Astrocyte (in vitro differentiated cells and primary cell): ENCODE results near the gene SPTLC1. TPM values are rescaled to one million over a fixed set of nuclear protein-coding genes. Genes with fewer than 3 reads are reported as not detected.
"Not testable (repeated sequence)": the region's sequence is repeated elsewhere in the genome, so short reads cannot be mapped to it uniquely, and the experiment has no call there.

ENCODE experiments used
- DNase-seq: peaks from one replicate; pipeline ENCODE4 v3.0.0-alpha.2; 2010; ENCODE audit warnings: low read depth
- FAIRE-seq: peaks from 2 replicates; lab custom pipeline; 2011; peaks lifted over from hg19 to GRCh38; lab: Jason Lieb, UNC
- H2AFZ ChIP-seq: 2 replicates; pipeline ENCODE4 v1.6.0; 2012; ENCODE audit warnings: low read depth, low read length, inconsistent platforms
- H3K27ac ChIP-seq: 2 replicates; pipeline ENCODE4 v1.5.1; 2011; ENCODE audit warnings: low read depth, low read length, inconsistent platforms
- H3K27me3 ChIP-seq: 2 replicates; pipeline ENCODE4 v1.6.0; 2011; ENCODE audit warnings: low read length, inconsistent platforms; ENCODE audit not compliant: insufficient read depth
- H3K36me3 ChIP-seq: 2 replicates; pipeline ENCODE4 v1.5.1; 2011; ENCODE audit warnings: low read length, inconsistent platforms; ENCODE audit not compliant: insufficient read depth
- H3K4me1 ChIP-seq: 2 replicates; pipeline ENCODE4 v1.5.1; 2011; ENCODE audit warnings: low read length, inconsistent platforms; ENCODE audit not compliant: insufficient read depth
- H3K4me2 ChIP-seq: 2 replicates; pipeline ENCODE4 v1.6.0; 2012; ENCODE audit warnings: low read length, inconsistent platforms
- H3K4me3 ChIP-seq: 2 replicates; pipeline ENCODE4 v1.5.1; 2011; ENCODE audit warnings: low read depth, mild to moderate bottlenecking, low read length, inconsistent platforms; ENCODE audit not compliant: insufficient read depth
- H3K79me2 ChIP-seq: 2 replicates; pipeline ENCODE4 v1.6.0; 2012; ENCODE audit warnings: mild to moderate bottlenecking, low read length, inconsistent platforms; ENCODE audit not compliant: insufficient read depth
- H3K9ac ChIP-seq: 2 replicates; pipeline ENCODE4 v1.6.0; 2012; ENCODE audit warnings: mild to moderate bottlenecking, low read length, inconsistent platforms
- H3K9me3 ChIP-seq: 2 replicates; pipeline ENCODE4 v1.5.1; 2012; ENCODE audit warnings: low read depth, mild to moderate bottlenecking, low read length, inconsistent platforms; ENCODE audit not compliant: insufficient read depth
- H4K20me1 ChIP-seq: 2 replicates; pipeline ENCODE4 v1.6.0; 2012; ENCODE audit warnings: low read length, inconsistent platforms; ENCODE audit not compliant: insufficient read depth
- H3K27ac Mint-ChIP-seq: one replicate; pipeline ENCODE4 v1.8.0; 2021; ENCODE audit warnings: mild to moderate bottlenecking, mixed read lengths; ENCODE audit not compliant: unreplicated experiment
- H3K27me3 Mint-ChIP-seq: one replicate; pipeline ENCODE4 v1.8.0; 2021; ENCODE audit warnings: low read depth, mixed read lengths; ENCODE audit not compliant: unreplicated experiment
- H3K36me3 Mint-ChIP-seq: one replicate; pipeline ENCODE4 v1.8.0; 2021; ENCODE audit warnings: low read depth, mixed read lengths; ENCODE audit not compliant: unreplicated experiment
- H3K4me1 Mint-ChIP-seq: one replicate; pipeline ENCODE4 v1.8.0; 2021; ENCODE audit warnings: low read depth, mixed read lengths; ENCODE audit not compliant: unreplicated experiment
- H3K4me3 Mint-ChIP-seq: one replicate; pipeline ENCODE4 v1.8.0; 2021; ENCODE audit warnings: mild to moderate bottlenecking, moderate library complexity, mixed read lengths; ENCODE audit not compliant: unreplicated experiment
- H3K9me3 Mint-ChIP-seq: one replicate; pipeline ENCODE4 v1.8.0; 2021; ENCODE audit warnings: mild to moderate bottlenecking, mixed read lengths; ENCODE audit not compliant: unreplicated experiment
- CTCF ChIP-seq: IDR thresholded peaks from 2 replicates; pipeline ENCODE4 v1.5.1; 2011; ENCODE audit warnings: low read depth, mild to moderate bottlenecking, inconsistent platforms, low read length, moderate library complexity; ENCODE audit not compliant: insufficient read depth
- EZH2 ChIP-seq: IDR thresholded peaks from 2 replicates; pipeline ENCODE4 v1.6.1; 2012; ENCODE audit warnings: mild to moderate bottlenecking, low read length, inconsistent platforms; ENCODE audit not compliant: insufficient read depth
- total RNA-seq: library from RNA; stranded (reverse); gene quantifications from 2 replicates; pipeline ENCODE4 v1.2.1, GENCODE V29; 2021

SPTLC1 gene
- total RNA-seq, 1 donor from 2014 or later, result 75.9 TPM

GRCh38 chr9:92133949-92134604 is 18.9 kb upstream of the SPTLC1 start:
- Mint-ChIP-seq H3K4me1 (peaks cover 11% of the 10 kb centered on the region), H3K27me3 (peaks cover 22% of the 10 kb centered on the region), H3K9me3 (peaks cover 6% of the 10 kb centered on the region), H3K36me3 (peaks cover 4% of the 10 kb centered on the region), H3K27ac (peak overlapping the region; percentile 62), H3K4me3 (peak overlapping the region; percentile 64)
- Histone ChIP-seq H4K20me1 (no peaks in the 10 kb centered on the region), H2AFZ (peak overlapping the region; percentile 72), H3K27ac (no peak overlapping the region), H3K4me2 (peak overlapping the region; percentile 72), H3K79me2 (no peaks in the 10 kb centered on the region), H3K27me3 (no peaks in the 10 kb centered on the region), H3K4me1 (peaks cover 8% of the 10 kb centered on the region), H3K9ac (peak overlapping the region; percentile 30), H3K4me3 (no peak overlapping the region), H3K9me3 (no peaks in the 10 kb centered on the region), H3K36me3 (no peaks in the 10 kb centered on the region)
- TF ChIP-seq EZH2 (no peak), CTCF (peak; percentile 75)
- FAIRE-seq, result no peak
- peak; percentile 53 for DNase-seq

GRCh38 chr9:92132913-92133312 is 17.7 kb upstream of the SPTLC1 start:
- H3K4me2 ChIP-seq, H3K9ac ChIP-seq, H3K9me3 ChIP-seq, H3K27me3 ChIP-seq, H3K4me3 Mint-ChIP-seq, H3K4me1 Mint-ChIP-seq, H3K4me1 ChIP-seq, H3K9me3 Mint-ChIP-seq, FAIRE-seq, H2AFZ ChIP-seq, H3K4me3 ChIP-seq, H3K36me3 ChIP-seq, H3K27ac Mint-ChIP-seq, H3K36me3 Mint-ChIP-seq, H3K79me2 ChIP-seq, H4K20me1 ChIP-seq, H3K27ac ChIP-seq, DNase-seq: not testable (repeated sequence)
- H3K27me3 Mint-ChIP-seq, result peaks cover 22% of the 10 kb centered on the region

- H3K4me1 Mint-ChIP-seq, result peaks cover 6% of the 10 kb centered on the region
- no peaks in the 10 kb centered on the region for H3K27me3 ChIP-seq
- H2AFZ ChIP-seq, result no peak overlapping the region
- H3K4me3 Mint-ChIP-seq, result no peak overlapping the region
- TF ChIP-seq CTCF (no peak), EZH2 (no peak)
- H3K27ac ChIP-seq, result no peak overlapping the region
- no peak for FAIRE-seq
- DNase-seq, result no peak
- no peaks in the 10 kb centered on the region for H4K20me1 ChIP-seq
- H3K36me3 Mint-ChIP-seq, result peaks cover 4% of the 10 kb centered on the region
- H3K27me3 Mint-ChIP-seq, result peaks cover 22% of the 10 kb centered on the region
- no peak overlapping the region for H3K4me2 ChIP-seq
- H3K9me3 ChIP-seq, result no peaks in the 10 kb centered on the region
- H3K9ac ChIP-seq, result no peak overlapping the region
- peaks cover 6% of the 10 kb centered on the region for H3K9me3 Mint-ChIP-seq
- no peak overlapping the region for H3K4me3 ChIP-seq
- H3K79me2 ChIP-seq, result no peaks in the 10 kb centered on the region
- peaks cover 5% of the 10 kb centered on the region for H3K4me1 ChIP-seq
- H3K27ac Mint-ChIP-seq, result no peak overlapping the region
- H3K36me3 ChIP-seq, result no peaks in the 10 kb centered on the region
Measured at GRCh38 chr9:92132501-92132900, 17.3 kb upstream of the SPTLC1 start.
